Smooth muscle cell (in vitro differentiated cells): ENCODE results near the gene C16orf74. TPM values are rescaled to one million over a fixed set of nuclear protein-coding genes. Genes with fewer than 3 reads are reported as not detected.

Experiments
- DNase-seq: peaks from one replicate; lab custom pipeline; 2025; ENCODE audit not compliant: unreplicated experiment; lab: John Stamatoyannopoulos, UW
- H2AFZ ChIP-seq: fragments of 200-600 bp; sonication (generic); 2 replicates; pipeline ENCODE4 v1.6.0; 2016; ENCODE audit warnings: antibody characterized with exemption, low read depth, mild to moderate bottlenecking
- H3F3A ChIP-seq: fragments of 200-600 bp; sonication (generic); 2 replicates; pipeline ENCODE4 v1.6.0; 2017; ENCODE audit warnings: antibody characterized with exemption, low read depth
- H3K27ac ChIP-seq: fragments of 200-600 bp; sonication (generic); 2 replicates; pipeline ENCODE4 v1.5.1; 2016; ENCODE audit warnings: low read depth, mild to moderate bottlenecking
- H3K27me3 ChIP-seq: fragments of 200-600 bp; sonication (generic); 2 replicates; pipeline ENCODE4 v1.6.1; 2016; ENCODE audit warnings: low read depth, mild to moderate bottlenecking
- H3K36me3 ChIP-seq: fragments of 200-600 bp; sonication (generic); 2 replicates; pipeline ENCODE4 v1.5.1; 2016; ENCODE audit warnings: low read depth
- H3K4me1 ChIP-seq: fragments of 200-600 bp; sonication (generic); 2 replicates; pipeline ENCODE4 v1.5.1; 2016; ENCODE audit warnings: low read depth
- H3K4me2 ChIP-seq: fragments of 200-600 bp; sonication (generic); 2 replicates; pipeline ENCODE4 v1.6.0; 2016; ENCODE audit warnings: mild to moderate bottlenecking
- H3K4me3 ChIP-seq: fragments of 200-600 bp; sonication (generic); 2 replicates; pipeline ENCODE4 v1.5.1; 2016; ENCODE audit warnings: mild to moderate bottlenecking
- H3K79me2 ChIP-seq: fragments of 200-600 bp; sonication (generic); 2 replicates; pipeline ENCODE4 v1.6.0; 2016; ENCODE audit warnings: low read depth, mild to moderate bottlenecking
- H3K9ac ChIP-seq: fragments of 200-600 bp; sonication (generic); 2 replicates; pipeline ENCODE4 v1.6.0; 2016; ENCODE audit warnings: low read depth
- H3K9me3 ChIP-seq: fragments of 200-600 bp; sonication (generic); replicated peaks from 2 replicates; pipeline ENCODE4 v1.5.1; 2016; ENCODE audit warnings: low read depth
- H4K20me1 ChIP-seq: fragments of 200-600 bp; sonication (generic); 2 replicates; pipeline ENCODE4 v1.6.0; 2016; ENCODE audit warnings: low read depth
- WGBS: methylation state at CpG from one replicate; pipeline ENCODE4 v1.1.7; 2016; ENCODE audit warnings: low lambda C conversion rate; 5-methylcytosine and 5-hydroxymethylcytosine counted together
- polyA plus RNA-seq: library from polyadenylated mRNA; unstranded; fragments of >200 nt; fragmentation: Nextera tagmentation; extraction: Ambion mirVana; gene quantifications from 2 replicates; pipeline ENCODE4 v1.2.1, GENCODE V29; 2016
- total RNA-seq: library from RNA; depleted of rRNA; stranded (reverse); fragments of >200 nt; gene quantifications from 2 replicates; pipeline ENCODE4 v1.2.3, GENCODE V29; 2014
- TF ChIP-seq, protein P1 (sequence below): fragments of 200-600 bp; sonication (generic); IDR thresholded peaks from 2 replicates; pipeline ENCODE4 v1.5.1; 2017; ENCODE audit warnings: borderline replicate concordance, mild to moderate bottlenecking, antibody characterized with exemption; ENCODE audit not compliant: insufficient read depth, poor library complexity, severe bottlenecking

The C16orf74 gene
- total and polyA plus RNA-seq, 2 experiments from 2014 or later, result 0.31 to 1.7 TPM

DNA sequence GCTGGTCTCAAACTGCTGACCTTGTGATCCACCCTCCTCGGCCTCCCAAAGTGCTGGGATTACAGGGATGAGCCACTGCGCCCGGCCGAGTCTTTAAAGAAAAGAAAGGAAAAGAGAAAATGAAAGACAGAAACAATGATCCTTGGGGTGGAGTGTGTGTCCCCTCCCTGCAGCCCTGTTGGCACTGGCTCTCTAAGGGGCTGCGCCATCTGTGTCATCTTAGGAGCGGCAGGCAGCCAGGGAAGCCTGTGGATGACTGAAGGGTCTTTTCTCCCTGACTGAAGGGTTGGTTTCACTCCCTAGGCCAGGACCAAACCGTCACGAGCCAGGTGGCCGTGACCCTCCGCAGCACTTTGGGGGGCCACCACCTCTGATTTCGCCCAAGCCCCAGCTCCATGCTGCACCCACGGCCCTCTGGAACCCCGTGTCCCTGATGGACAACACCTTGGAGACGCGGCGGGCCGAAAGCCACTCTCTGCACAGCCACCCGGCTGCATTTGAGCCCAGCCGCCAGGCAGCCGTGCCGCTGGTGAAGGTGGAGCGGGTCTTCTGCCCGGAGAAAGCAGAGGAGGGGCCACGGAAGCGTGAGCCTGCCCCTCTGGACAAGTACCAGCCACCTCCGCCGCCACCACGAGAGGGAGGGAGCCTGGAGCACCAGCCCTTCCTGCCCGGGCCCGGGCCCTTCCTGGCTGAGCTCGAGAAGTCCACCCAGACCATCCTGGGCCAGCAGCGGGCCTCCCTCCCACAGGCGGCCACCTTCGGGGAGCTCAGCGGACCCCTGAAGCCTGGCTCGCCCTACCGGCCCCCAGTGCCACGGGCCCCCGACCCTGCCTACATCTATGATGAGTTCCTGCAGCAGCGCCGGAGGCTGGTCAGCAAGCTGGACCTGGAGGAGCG, 89.8 kb downstream of the C16orf74 start:
- Histone ChIP-seq H3K4me2 (no peak overlapping the region), H3K4me3 (no peak overlapping the region), H3K9ac (no peak overlapping the region), H3K79me2 (no peaks in the 10 kb centered on the region), H3F3A (no peaks in the 10 kb centered on the region), H4K20me1 (peaks cover 27% of the 10 kb centered on the region), H3K27ac (no peak overlapping the region), H3K9me3 (no peaks in the 10 kb centered on the region), H2AFZ (no peak overlapping the region), H3K36me3 (no peaks in the 10 kb centered on the region), H3K27me3 (no peaks in the 10 kb centered on the region), H3K4me1 (peaks cover 4% of the 10 kb centered on the region)
- DNase-seq, result no peak
- 98% methylated on average over 42 of the region's 42 CpGs for WGBS
- TF ChIP-seq, protein P1, sequence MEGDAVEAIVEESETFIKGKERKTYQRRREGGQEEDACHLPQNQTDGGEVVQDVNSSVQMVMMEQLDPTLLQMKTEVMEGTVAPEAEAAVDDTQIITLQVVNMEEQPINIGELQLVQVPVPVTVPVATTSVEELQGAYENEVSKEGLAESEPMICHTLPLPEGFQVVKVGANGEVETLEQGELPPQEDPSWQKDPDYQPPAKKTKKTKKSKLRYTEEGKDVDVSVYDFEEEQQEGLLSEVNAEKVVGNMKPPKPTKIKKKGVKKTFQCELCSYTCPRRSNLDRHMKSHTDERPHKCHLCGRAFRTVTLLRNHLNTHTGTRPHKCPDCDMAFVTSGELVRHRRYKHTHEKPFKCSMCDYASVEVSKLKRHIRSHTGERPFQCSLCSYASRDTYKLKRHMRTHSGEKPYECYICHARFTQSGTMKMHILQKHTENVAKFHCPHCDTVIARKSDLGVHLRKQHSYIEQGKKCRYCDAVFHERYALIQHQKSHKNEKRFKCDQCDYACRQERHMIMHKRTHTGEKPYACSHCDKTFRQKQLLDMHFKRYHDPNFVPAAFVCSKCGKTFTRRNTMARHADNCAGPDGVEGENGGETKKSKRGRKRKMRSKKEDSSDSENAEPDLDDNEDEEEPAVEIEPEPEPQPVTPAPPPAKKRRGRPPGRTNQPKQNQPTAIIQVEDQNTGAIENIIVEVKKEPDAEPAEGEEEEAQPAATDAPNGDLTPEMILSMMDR, result no peak

DNA sequence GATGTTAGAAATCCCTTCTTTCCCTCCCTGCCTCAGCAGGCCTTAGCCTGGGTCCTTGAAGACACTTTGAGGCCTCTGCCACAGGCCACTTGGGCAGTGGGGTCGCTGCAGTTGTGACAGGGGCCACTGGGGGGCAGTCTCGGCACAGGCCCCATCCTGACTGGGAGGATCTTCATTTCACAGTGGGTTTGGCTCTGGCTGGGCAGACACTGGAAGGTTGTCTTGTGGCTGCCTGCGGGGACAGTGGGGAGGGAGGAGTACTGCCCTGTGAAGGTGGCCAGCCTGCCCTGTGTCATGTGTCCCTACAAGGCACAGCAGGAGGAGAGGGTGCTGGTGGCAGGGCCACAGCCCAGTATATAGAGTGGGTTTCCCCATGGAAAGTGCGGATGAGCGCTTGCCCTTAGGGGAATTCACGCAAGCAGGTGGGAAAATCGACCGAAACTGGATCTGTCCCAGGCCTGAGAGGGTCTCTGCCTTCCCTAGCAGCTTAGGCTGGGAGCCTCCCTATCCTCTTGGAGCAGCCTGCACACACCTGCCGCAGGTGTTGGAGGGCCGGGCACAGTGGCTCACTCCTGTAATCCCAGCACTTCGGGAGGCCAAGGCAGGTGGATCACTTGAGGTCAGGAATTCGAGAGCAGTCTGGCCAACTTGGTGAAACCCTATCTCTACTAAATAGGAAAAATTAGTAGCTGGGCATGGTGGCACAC, 90.9 kb downstream of the C16orf74 start:
- Histone ChIP-seq H4K20me1 (peaks cover 36% of the 10 kb centered on the region), H3K27me3 (no peaks in the 10 kb centered on the region), H3K9me3 (no peaks in the 10 kb centered on the region), H3K4me3 (no peak overlapping the region), H3K4me1 (peaks cover 4% of the 10 kb centered on the region), H3F3A (no peaks in the 10 kb centered on the region), H2AFZ (no peak overlapping the region), H3K9ac (no peak overlapping the region), H3K79me2 (no peaks in the 10 kb centered on the region), H3K36me3 (no peaks in the 10 kb centered on the region), H3K4me2 (no peak overlapping the region), H3K27ac (no peak overlapping the region)
- WGBS, result 78% methylated on average over 12 of the region's 12 CpGs
- peak; percentile 14 for DNase-seq
- TF ChIP-seq, protein P1, result peak; percentile 90

DNA sequence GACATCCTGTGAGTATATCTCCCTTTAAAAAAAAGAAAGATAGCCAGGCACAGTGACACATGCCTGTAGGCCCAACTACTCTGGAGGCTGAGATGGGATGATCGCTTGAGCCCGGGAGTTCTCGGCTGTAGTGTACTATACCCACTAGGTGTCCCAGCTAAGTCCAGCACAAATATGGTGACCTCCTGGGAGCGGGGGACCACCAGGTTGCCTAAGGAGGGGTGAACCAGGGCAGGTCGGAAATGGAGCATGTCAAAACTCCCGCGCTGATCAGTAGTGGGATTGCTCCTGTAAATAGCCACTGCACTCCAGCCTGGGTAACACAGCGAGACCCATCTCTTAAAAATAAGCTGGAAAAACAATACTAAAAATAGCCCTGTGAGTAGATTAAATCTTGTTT, 91.6 kb downstream of the C16orf74 start:
- peaks cover 4% of the 10 kb centered on the region for H3K4me1 ChIP-seq
- no peaks in the 10 kb centered on the region for H3K36me3 ChIP-seq
- H3K79me2 ChIP-seq, result no peaks in the 10 kb centered on the region
- no peaks in the 10 kb centered on the region for H3K27me3 ChIP-seq
- H3K27ac ChIP-seq, result no peak overlapping the region
- TF ChIP-seq, protein P1, result no peak
- WGBS, result 88% methylated on average over 8 of the region's 8 CpGs
- peaks cover 42% of the 10 kb centered on the region for H4K20me1 ChIP-seq
- no peak for DNase-seq
- no peak overlapping the region for H3K4me2 ChIP-seq
- H2AFZ ChIP-seq, result no peak overlapping the region
- H3F3A ChIP-seq, result no peaks in the 10 kb centered on the region
- H3K9ac ChIP-seq, result no peak overlapping the region
- no peak overlapping the region for H3K4me3 ChIP-seq
- no peaks in the 10 kb centered on the region for H3K9me3 ChIP-seq
